ENCODE results near the gene RNF157.
"Not testable (repeated sequence)": the region's sequence is repeated elsewhere in the genome, so short reads cannot be mapped to it uniquely, and the experiment has no call there.

The RNF157 gene

GRCh38 chr17:76234354-76234679, 6.0 kb downstream of the RNF157 start:
- DNase-seq (ENCODE audit: low read depth in 2 of 2): no peak

- no peak for DNase-seq (ENCODE audit: low read depth in 2 of 2)
Observed at GRCh38 chr17:76233588-76234353, 6.5 kb downstream of the RNF157 start.

GRCh38 chr17:76232342-76232741, 8.0 kb downstream of the RNF157 start:
- DNase-seq (ENCODE audit: low read depth in 2 of 2): no peak

- DNase-seq (ENCODE audit: low read depth in 2 of 2): not testable (repeated sequence)
Observed at GRCh38 chr17:76226749-76227148, 13.5 kb downstream of the RNF157 start.

- DNase-seq (ENCODE audit: low read depth in 2 of 2): not testable (repeated sequence)
Observed at GRCh38 chr17:76225373-76226086, 14.8 kb downstream of the RNF157 start.

GRCh38 chr17:76223802-76224201, 16.5 kb downstream of the RNF157 start:
- no peak for DNase-seq (ENCODE audit: low read depth in 2 of 2)

GRCh38 chr17:76219670-76220383, 20.5 kb downstream of the RNF157 start:
- no peak for DNase-seq (ENCODE audit: low read depth in 2 of 2)

- no peak for DNase-seq (ENCODE audit: low read depth in 2 of 2)
Observed at GRCh38 chr17:76217081-76217480, 23.2 kb downstream of the RNF157 start.

- no peak for DNase-seq (ENCODE audit: low read depth in 2 of 2)
Observed at GRCh38 chr17:76213491-76213890, 26.8 kb downstream of the RNF157 start.

GRCh38 chr17:76208120-76208519, 32.2 kb downstream of the RNF157 start:
- no peak for DNase-seq (ENCODE audit: low read depth in 2 of 2)

GRCh38 chr17:76207275-76208059, 32.8 kb downstream of the RNF157 start:
- DNase-seq (ENCODE audit: low read depth in 2 of 2): no peak

GRCh38 chr17:76205542-76206144, 34.6 kb downstream of the RNF157 start:
- not testable (repeated sequence) for DNase-seq (ENCODE audit: low read depth in 2 of 2)

GRCh38 chr17:76204277-76204676, 36.0 kb downstream of the RNF157 start:
- DNase-seq (ENCODE audit: low read depth in 2 of 2): no peak

- DNase-seq (ENCODE audit: low read depth in 2 of 2): no peak
Observed at GRCh38 chr17:76200354-76200753, 39.9 kb downstream of the RNF157 start.

- peak; percentile 27 to 55 for DNase-seq (ENCODE audit: low read depth in 2 of 2)
Observed at GRCh38 chr17:76199469-76199868, 40.8 kb downstream of the RNF157 start.

GRCh38 chr17:76198702-76199101, 41.6 kb downstream of the RNF157 start:
- no peak for DNase-seq (ENCODE audit: low read depth in 2 of 2)

GRCh38 chr17:76197911-76198310, 42.4 kb downstream of the RNF157 start:
- DNase-seq (ENCODE audit: low read depth in 2 of 2): no peak

- no peak for DNase-seq (ENCODE audit: low read depth in 2 of 2)
Observed at GRCh38 chr17:76196675-76197074, 43.6 kb downstream of the RNF157 start.

- no peak for DNase-seq (ENCODE audit: low read depth in 2 of 2)
Observed at GRCh38 chr17:76195281-76196096, 44.8 kb downstream of the RNF157 start.

- DNase-seq (ENCODE audit: low read depth in 2 of 2): no peak
Observed at GRCh38 chr17:76193591-76193990, 46.7 kb downstream of the RNF157 start.

- DNase-seq (ENCODE audit: low read depth in 2 of 2): peak in 1 of 2 donors; percentile 31
Observed at GRCh38 chr17:76191896-76192295, 48.4 kb downstream of the RNF157 start.
